Astrocyte of the cerebellum (primary cell): ENCODE measurements around the gene HYAL2.

Source experiments
- DNase-seq: peaks from one replicate; pipeline ENCODE4 v3.0.0-alpha.2; 2011; ENCODE audit warnings: low read depth
- H3K4me3 ChIP-seq: 2 replicates; pipeline ENCODE4 v1.5.1; 2011; ENCODE audit warnings: mild to moderate bottlenecking, low read depth, low read length, moderate library complexity
- CTCF ChIP-seq: IDR thresholded peaks from 2 replicates; pipeline ENCODE4 v1.5.1; 2012; ENCODE audit warnings: low read length, low read depth, moderate library complexity, mild to moderate bottlenecking; ENCODE audit errors: missing control alignments
- in situ Hi-C: cut with HindIII; loops from 2 replicates; pipeline ENCODE4 v1.10.0; 2017; ENCODE audit warnings: low sequenced_read_pairs

HYAL2 gene

GRCh38 chr3:50299929-50300680 lies 22.4 kb downstream of the HYAL2 start:
- no peak for TF ChIP-seq CTCF
- no peak for DNase-seq
- in situ Hi-C loops: no loop called here
- peak overlapping the region; percentile 79 for H3K4me3 ChIP-seq

- no peak for TF ChIP-seq CTCF
These were observed 23.0 kb downstream of the HYAL2 start for GRCh38 chr3:50299638-50299928.

GRCh38 chr3:50298836-50299637 lies 23.5 kb downstream of the HYAL2 start, which contains the start of the genes HYAL3 and NAA80:
HYAL3 (minus strand) TSS chr3:50299405; CDS start chr3:50295602, 3,803 bp downstream.
NAA80 (minus strand) TSS chr3:50299405; CDS start chr3:50297463, 1,942 bp downstream.
- DNase-seq: peak; percentile 99
- in situ Hi-C loops: no loop called here
- TF ChIP-seq CTCF: no peak
- H3K4me3 ChIP-seq: peak within 1 kb of the TSS; percentile 79

More at GRCh38 chr3:50299638-50299928, 23.0 kb downstream of the HYAL2 start:
- DNase-seq: no peak
- peak overlapping the region; percentile 79 for H3K4me3 ChIP-seq
- in situ Hi-C loops: no loop called here

GRCh38 chr3:50297896-50298725 lies 24.4 kb downstream of the HYAL2 start:
- in situ Hi-C loops: no loop called here
- H3K4me3 ChIP-seq: peak overlapping the region; percentile 79
- TF ChIP-seq CTCF: peak; percentile 31
- DNase-seq: no peak

- DNase-seq: no peak
- TF ChIP-seq CTCF: no peak
- in situ Hi-C loops: no loop called here
- H3K4me3 ChIP-seq: no peak overlapping the region
These were observed 25.2 kb downstream of the HYAL2 start for GRCh38 chr3:50297384-50297775.

GRCh38 chr3:50296721-50297383 lies 25.7 kb downstream of the HYAL2 start:
- DNase-seq: no peak
- no peak overlapping the region for H3K4me3 ChIP-seq
- in situ Hi-C loops: no loop called here
- no peak for TF ChIP-seq CTCF
